SK-N-SH (cell line): ENCODE data around the gene SFMBT2. TPM values are rescaled to one million over a fixed set of nuclear protein-coding genes. Genes with fewer than 3 reads are reported as not detected.

Experiments
- CTCF ChIA-PET: fragments of 300-600, 350-600 bp; formaldehyde crosslinking; extraction: SDS; loops from one replicate; lab custom pipeline; 2021; lab: Yijun Ruan, JAX
- POLR2A ChIA-PET: fragments of 350-600 bp; sonication (Branson Sonifier 250); formaldehyde crosslinking; extraction: SDS; loops from one replicate; lab custom pipeline; 2020; ENCODE audit warnings: antibody characterized with exemption, inconsistent platforms; lab: Yijun Ruan, JAX
- DNase-seq: peaks from one replicate; pipeline ENCODE4 v3.0.0; 2012
- H2AFZ ChIP-seq: fragments of 200-600 bp; sonication (generic); 2 replicates; pipeline ENCODE4 v1.8.1; 2016; ENCODE audit warnings: antibody characterized with exemption, mild to moderate bottlenecking, low read depth
- H3F3A ChIP-seq: fragments of 200-600 bp; sonication (generic); replicated peaks from 2 replicates; pipeline ENCODE3; 2016; ENCODE audit warnings: antibody characterized with exemption, mild to moderate bottlenecking; ENCODE audit not compliant: insufficient read depth
- H3K27ac ChIP-seq, 2 experiments: fragments of 200-500 bp in 1 of 2; fragments of 200-600 bp in 1 of 2; sonication (Bioruptor generic) in 1 of 2; sonication (generic), shearing (Covaris generic) in 1 of 2; 2 replicates each; pipeline versions ENCODE4 v1.5.1 to v1.6.1; 2014 to 2016; ENCODE audit warnings: low read depth in 2 of 2, inconsistent platforms in 1 of 2, low read length in 1 of 2, mild to moderate bottlenecking in 1 of 2, mixed read lengths in 1 of 2
- H3K27me3 ChIP-seq: fragments of 200-600 bp; sonication (generic), shearing (Covaris generic); 2 replicates; pipeline ENCODE4 v1.6.1; 2016; ENCODE audit warnings: mixed run types; ENCODE audit not compliant: insufficient read depth
- H3K36me3 ChIP-seq, 2 experiments: fragments of 200-500 bp in 1 of 2; fragments of 200-600 bp in 1 of 2; sonication (Bioruptor generic) in 1 of 2; sonication (generic) in 1 of 2; replicated peaks in 1 of 2; 2 replicates each; pipeline versions ENCODE3 to v1.5.1; 2014 to 2016; ENCODE audit warnings: low read length in 1 of 2, mild to moderate bottlenecking in 1 of 2; ENCODE audit not compliant: insufficient read depth in 2 of 2, control insufficient read depth in 1 of 2
- H3K4me1 ChIP-seq, 2 experiments: fragments of 200-500 bp in 1 of 2; fragments of 200-600 bp in 1 of 2; sonication (Bioruptor generic) in 1 of 2; sonication (generic), shearing (Covaris generic) in 1 of 2; 2 replicates each; pipeline versions ENCODE4 v1.5.1 to v1.6.1; 2014 to 2016; ENCODE audit warnings: low read depth in 1 of 2, low read length in 1 of 2, mixed run types in 1 of 2; ENCODE audit not compliant: insufficient read depth in 2 of 2, control insufficient read depth in 1 of 2
- H3K4me2 ChIP-seq: fragments of 200-600 bp; sonication (generic), shearing (Covaris generic); 2 replicates; pipeline ENCODE4 v1.6.1; 2017; ENCODE audit warnings: mixed run types
- H3K4me3 ChIP-seq, 2 experiments: fragments of 200-500 bp in 1 of 2; fragments of 200-600 bp in 1 of 2; sonication (Bioruptor generic) in 1 of 2; sonication (generic), shearing (Covaris generic) in 1 of 2; 2 replicates each; pipeline versions ENCODE4 v1.5.1 to v1.8.1; 2014 to 2016; ENCODE audit warnings: low read depth in 2 of 2, inconsistent platforms in 1 of 2, low read length in 1 of 2, mild to moderate bottlenecking in 1 of 2, mixed read lengths in 1 of 2, moderate library complexity in 1 of 2
- H3K79me2 ChIP-seq: fragments of 200-600 bp; sonication (generic); 2 replicates; pipeline ENCODE4 v1.8.1; 2017; ENCODE audit warnings: mild to moderate bottlenecking; ENCODE audit not compliant: insufficient read depth
- H3K9ac ChIP-seq: fragments of 200-600 bp; sonication (generic); 2 replicates; pipeline ENCODE4 v1.6.1; 2017; ENCODE audit warnings: mixed run types
- H3K9me2 ChIP-seq: fragments of 200-600 bp; sonication (generic); 2 replicates; pipeline ENCODE4 v1.6.1; 2017; ENCODE audit warnings: mixed run types
- H3K9me3 ChIP-seq: fragments of 200-600 bp; sonication (generic); 2 replicates; pipeline ENCODE4 v1.6.1; 2017; ENCODE audit warnings: mixed run types, mild to moderate bottlenecking, moderate library complexity
- H4K20me1 ChIP-seq: fragments of 200-600 bp; sonication (generic); 2 replicates; pipeline ENCODE4 v1.6.1; 2017; ENCODE audit warnings: mild to moderate bottlenecking, mixed run types; ENCODE audit not compliant: insufficient read depth
- CHD2 ChIP-seq: fragments of 150-350 bp; IDR thresholded peaks from 2 replicates; pipeline ENCODE4 v1.6.1; 2018; ENCODE audit warnings: low read length; ENCODE audit not compliant: partially characterized antibody
- ELF1 ChIP-seq: IDR thresholded peaks from 2 replicates; pipeline ENCODE4 v1.4.0; 2012
- EP300 ChIP-seq, 2 experiments: IDR thresholded peaks; 2 replicates each; pipeline versions ENCODE4 v1.4.0 to v1.6.1; 2012; ENCODE audit warnings: borderline replicate concordance in 1 of 2, low read depth in 1 of 2, low read length in 1 of 2
- FOSL2 ChIP-seq: IDR thresholded peaks from 2 replicates; pipeline ENCODE4 v1.4.0; 2012; ENCODE audit warnings: low read depth, mild to moderate bottlenecking, moderate library complexity, borderline replicate concordance
- FOXM1 ChIP-seq: IDR thresholded peaks from 2 replicates; pipeline ENCODE4 v1.4.0; 2012; ENCODE audit warnings: low read depth, mild to moderate bottlenecking
- GABPA ChIP-seq: IDR thresholded peaks from 2 replicates; pipeline ENCODE4 v1.4.0; 2012; ENCODE audit warnings: low read depth, mild to moderate bottlenecking
- JUND ChIP-seq: IDR thresholded peaks from 2 replicates; pipeline ENCODE4 v1.4.0; 2012
- MEF2A ChIP-seq: IDR thresholded peaks from 2 replicates; pipeline ENCODE4 v1.4.0; 2012; ENCODE audit warnings: low read depth, borderline replicate concordance
- NFIC ChIP-seq: IDR thresholded peaks from 2 replicates; pipeline ENCODE4 v1.4.0; 2012; ENCODE audit warnings: borderline replicate concordance
- POLR2AphosphoS5 ChIP-seq: IDR thresholded peaks from 2 replicates; pipeline ENCODE4 v1.6.1; 2012; ENCODE audit warnings: low read depth, low read length
- RCOR1 ChIP-seq: fragments of 150-350 bp; IDR thresholded peaks from 2 replicates; pipeline ENCODE4 v1.6.1; 2017; ENCODE audit warnings: antibody characterized with exemption, low read length
- RXRA ChIP-seq: IDR thresholded peaks from 2 replicates; pipeline ENCODE4 v1.4.0; 2012; ENCODE audit warnings: low read depth, mild to moderate bottlenecking, borderline replicate concordance
- SIN3A ChIP-seq: IDR thresholded peaks from 2 replicates; pipeline ENCODE4 v1.6.1; 2012; ENCODE audit warnings: low read depth, mild to moderate bottlenecking, low read length, moderate library complexity, borderline replicate concordance
- TCF12 ChIP-seq: IDR thresholded peaks from 2 replicates; pipeline ENCODE4 v1.4.0; 2012
- TEAD4 ChIP-seq: IDR thresholded peaks from 2 replicates; pipeline ENCODE4 v1.4.0; 2012; ENCODE audit warnings: mild to moderate bottlenecking, borderline replicate concordance; ENCODE audit not compliant: insufficient read depth
- YY1 ChIP-seq: IDR thresholded peaks from 2 replicates; pipeline ENCODE4 v1.4.0; 2012; ENCODE audit warnings: low read depth, mild to moderate bottlenecking
- WGBS: methylation state at CpG from one replicate; pipeline ENCODE4 v1.1.6; 2017; ENCODE audit warnings: low lambda C conversion rate; 5-methylcytosine and 5-hydroxymethylcytosine counted together
- polyA plus RNA-seq, 3 experiments: library from polyadenylated mRNA; depleted of rRNA; stranded (reverse); fragments of >200 nt; gene quantifications; 2 replicates each; pipeline ENCODE4 v1.2.3, GENCODE V29; 2012
- TF ChIP-seq, protein P1 (sequence below): IDR thresholded peaks from 2 replicates; pipeline ENCODE4; 2012
- TF ChIP-seq, protein P2 (sequence below): IDR thresholded peaks from 2 replicates; pipeline ENCODE4 v1.4.0; 2012; ENCODE audit warnings: low read depth
- TF ChIP-seq, protein P3 (sequence below): IDR thresholded peaks from 2 replicates; pipeline ENCODE4 v1.4.0; 2012; ENCODE audit warnings: low read depth, borderline replicate concordance
- TF ChIP-seq, protein P4 (sequence below): IDR thresholded peaks from 2 replicates; pipeline ENCODE4 v1.4.0; 2012; ENCODE audit warnings: low read depth, borderline replicate concordance

Gene SFMBT2
- polyA plus RNA-seq, 1 of the 3 experiments (the other 2 are of a cell fraction) = 0.20 TPM

DNA sequence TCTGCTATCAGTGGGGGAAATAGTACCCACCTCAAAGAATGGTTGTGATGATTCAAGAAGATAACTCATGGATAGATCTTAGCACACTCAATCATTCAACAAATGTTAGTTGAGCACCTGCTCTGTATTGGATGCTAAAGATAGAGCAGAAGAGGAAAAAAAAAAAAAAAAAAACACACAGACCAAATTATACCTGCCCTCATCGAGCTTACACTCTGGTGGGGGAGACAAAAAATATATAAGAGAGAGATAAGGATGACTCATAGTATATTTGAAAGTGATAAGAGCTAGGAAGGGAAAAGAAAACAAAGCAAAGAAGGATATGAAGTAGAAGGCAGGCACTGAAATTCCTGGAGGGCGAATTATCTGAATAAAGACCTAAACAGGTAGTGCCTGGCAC lies 258.5 kb downstream of the SFMBT2 start:
- DNase-seq = no peak
- Histone ChIP-seq H3K27me3 (no peaks in the 10 kb centered on the region), H3K9me2 (no peaks in the 10 kb centered on the region), H3K4me1 (no peaks in the 10 kb centered on the region), H3F3A (no peaks in the 10 kb centered on the region), H3K4me3 (no peak overlapping the region), H3K4me2 (no peak overlapping the region), H3K36me3 (no peaks in the 10 kb centered on the region), H3K9ac (no peak overlapping the region), H2AFZ (no peak overlapping the region), H3K27ac (no peak overlapping the region), H3K9me3 (no peaks in the 10 kb centered on the region), H3K79me2 (no peaks in the 10 kb centered on the region), H4K20me1 (no peaks in the 10 kb centered on the region)
- WGBS = 15% methylated on average over 2 of the region's 2 CpGs
- CTCF ChIA-PET = interaction anchor here (1.2 kb wide), 1 partner anchor 31 kb away, joined by 3 read pairs; no protein-coding TSS in a partner anchor
- TF ChIP-seq JUND (no peak), EP300 (IDR thresholded peaks at IDR 0.05; ENCODE audit: borderline replicate concordance in 1 of 2, low read depth in 1 of 2, low read length in 1 of 2) (no peak), TEAD4 (no peak), MEF2A (no peak), YY1 (no peak), RXRA (no peak), FOXM1 (no peak), SIN3A (no peak), GABPA (no peak), POLR2AphosphoS5 (no peak), TCF12 (no peak), RCOR1 (no peak), CHD2 (no peak), NFIC (no peak), FOSL2 (no peak), ELF1 (no peak)
- TF ChIP-seq, protein P1, sequence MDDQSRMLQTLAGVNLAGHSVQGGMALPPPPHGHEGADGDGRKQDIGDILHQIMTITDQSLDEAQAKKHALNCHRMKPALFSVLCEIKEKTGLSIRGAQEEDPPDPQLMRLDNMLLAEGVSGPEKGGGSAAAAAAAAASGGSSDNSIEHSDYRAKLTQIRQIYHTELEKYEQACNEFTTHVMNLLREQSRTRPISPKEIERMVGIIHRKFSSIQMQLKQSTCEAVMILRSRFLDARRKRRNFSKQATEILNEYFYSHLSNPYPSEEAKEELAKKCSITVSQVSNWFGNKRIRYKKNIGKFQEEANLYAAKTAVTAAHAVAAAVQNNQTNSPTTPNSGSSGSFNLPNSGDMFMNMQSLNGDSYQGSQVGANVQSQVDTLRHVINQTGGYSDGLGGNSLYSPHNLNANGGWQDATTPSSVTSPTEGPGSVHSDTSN = no peak
- TF ChIP-seq, protein P2, sequence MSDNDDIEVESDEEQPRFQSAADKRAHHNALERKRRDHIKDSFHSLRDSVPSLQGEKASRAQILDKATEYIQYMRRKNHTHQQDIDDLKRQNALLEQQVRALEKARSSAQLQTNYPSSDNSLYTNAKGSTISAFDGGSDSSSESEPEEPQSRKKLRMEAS = no peak
- TF ChIP-seq, protein P3, sequence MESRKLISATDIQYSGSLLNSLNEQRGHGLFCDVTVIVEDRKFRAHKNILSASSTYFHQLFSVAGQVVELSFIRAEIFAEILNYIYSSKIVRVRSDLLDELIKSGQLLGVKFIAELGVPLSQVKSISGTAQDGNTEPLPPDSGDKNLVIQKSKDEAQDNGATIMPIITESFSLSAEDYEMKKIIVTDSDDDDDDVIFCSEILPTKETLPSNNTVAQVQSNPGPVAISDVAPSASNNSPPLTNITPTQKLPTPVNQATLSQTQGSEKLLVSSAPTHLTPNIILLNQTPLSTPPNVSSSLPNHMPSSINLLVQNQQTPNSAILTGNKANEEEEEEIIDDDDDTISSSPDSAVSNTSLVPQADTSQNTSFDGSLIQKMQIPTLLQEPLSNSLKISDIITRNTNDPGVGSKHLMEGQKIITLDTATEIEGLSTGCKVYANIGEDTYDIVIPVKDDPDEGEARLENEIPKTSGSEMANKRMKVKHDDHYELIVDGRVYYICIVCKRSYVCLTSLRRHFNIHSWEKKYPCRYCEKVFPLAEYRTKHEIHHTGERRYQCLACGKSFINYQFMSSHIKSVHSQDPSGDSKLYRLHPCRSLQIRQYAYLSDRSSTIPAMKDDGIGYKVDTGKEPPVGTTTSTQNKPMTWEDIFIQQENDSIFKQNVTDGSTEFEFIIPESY = no peak
- TF ChIP-seq, protein P4, sequence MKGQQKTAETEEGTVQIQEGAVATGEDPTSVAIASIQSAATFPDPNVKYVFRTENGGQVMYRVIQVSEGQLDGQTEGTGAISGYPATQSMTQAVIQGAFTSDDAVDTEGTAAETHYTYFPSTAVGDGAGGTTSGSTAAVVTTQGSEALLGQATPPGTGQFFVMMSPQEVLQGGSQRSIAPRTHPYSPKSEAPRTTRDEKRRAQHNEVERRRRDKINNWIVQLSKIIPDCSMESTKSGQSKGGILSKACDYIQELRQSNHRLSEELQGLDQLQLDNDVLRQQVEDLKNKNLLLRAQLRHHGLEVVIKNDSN = no peak
- POLR2A ChIA-PET = no interaction called here
